ENCODE data around the gene CCDC43.
"Not testable (repeated sequence)": the region's sequence is repeated elsewhere in the genome, so short reads cannot be mapped to it uniquely, and the experiment has no call there.

The CCDC43 gene

DNA sequence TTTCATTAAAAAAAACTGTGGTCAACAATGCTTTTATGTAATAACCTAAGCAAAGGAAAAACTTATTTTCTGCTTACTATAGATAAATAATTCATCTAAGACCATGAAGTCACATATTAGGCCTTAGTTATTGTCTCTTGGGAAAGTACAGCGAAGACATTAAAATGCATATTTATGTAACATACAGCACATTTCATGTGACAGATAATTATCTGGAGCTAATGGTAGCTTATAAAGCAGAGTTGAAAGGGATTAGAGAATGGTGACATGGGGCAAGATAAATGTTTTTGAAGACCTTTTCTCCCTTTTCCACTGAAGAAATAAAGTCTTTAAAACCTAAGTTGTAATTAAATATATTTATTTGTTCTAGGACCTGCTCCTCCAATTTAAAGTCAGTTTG lies 23.6 kb downstream of the CCDC43 start:
- no peak for FAIRE-seq

DNA sequence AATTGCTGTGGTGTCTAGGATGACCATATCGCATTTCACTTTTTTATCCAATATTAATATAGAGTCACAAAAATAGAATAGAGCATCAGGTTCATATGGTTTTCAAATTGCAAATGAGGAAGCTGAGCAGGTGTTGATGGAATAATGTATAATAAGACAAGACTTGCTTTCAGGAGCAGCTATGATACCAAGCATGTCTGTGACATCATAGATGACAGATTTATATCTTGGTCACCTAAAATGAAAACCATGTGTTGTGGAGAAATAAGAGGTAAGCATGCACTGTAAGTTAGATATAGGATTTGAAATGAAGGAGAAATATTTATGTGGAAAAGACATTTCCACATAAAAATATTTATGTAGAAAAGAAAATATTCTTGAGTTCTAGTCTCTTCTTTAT lies 24.7 kb downstream of the CCDC43 start:
- no peak for FAIRE-seq

GRCh38 chr17:44663095-44663494 lies 26.5 kb downstream of the CCDC43 start:
- no peak for FAIRE-seq

GRCh38 chr17:44661835-44662234 lies 27.7 kb downstream of the CCDC43 start:
- FAIRE-seq, result no peak

DNA sequence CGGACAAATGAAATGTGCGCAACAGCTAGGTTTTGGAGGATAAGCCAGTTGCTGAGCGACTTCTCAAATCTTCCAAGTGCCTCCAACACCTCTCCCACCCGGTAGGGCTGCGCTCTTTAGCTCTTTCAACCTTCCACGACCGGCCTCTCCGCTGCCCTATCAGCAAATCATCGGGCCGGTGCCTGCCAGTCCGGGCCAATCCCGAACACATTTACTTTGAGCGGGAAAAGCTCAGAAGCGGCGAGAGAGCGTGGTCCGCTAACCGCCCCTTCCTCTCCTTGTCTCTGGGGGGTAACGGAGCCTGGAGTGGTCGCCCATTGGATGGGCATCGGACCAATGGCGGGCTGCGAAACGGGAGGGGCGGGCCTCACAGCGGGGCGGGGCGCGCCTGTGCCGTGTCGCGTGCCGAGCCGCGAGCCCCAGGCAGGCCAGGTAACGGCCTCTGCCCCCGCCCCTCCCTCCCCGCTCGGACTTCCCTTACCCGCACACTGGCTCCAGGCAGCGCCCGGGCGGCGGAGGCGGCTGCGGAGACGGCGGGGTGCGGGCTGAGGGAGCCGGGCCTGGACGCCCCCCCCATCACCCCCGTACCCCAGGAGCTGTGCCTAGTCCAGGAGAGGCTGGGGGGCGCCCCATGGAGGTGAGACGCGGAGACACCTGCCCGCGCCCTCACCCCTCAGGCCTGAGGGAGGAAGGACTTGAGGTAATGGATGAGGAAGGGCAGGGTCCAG lies 33.4 kb downstream of the CCDC43 start, which contains the start of gene MEIOC:
TSS of gene MEIOC (plus strand) at position 486 of the 728 bp plus-strand sequence. CDS start at position 632, 146 bp downstream.
- no peak for FAIRE-seq

- FAIRE-seq, result no peak
These were observed 35.6 kb downstream of the CCDC43 start for GRCh38 chr17:44653954-44654353.

- no peak for FAIRE-seq
These were observed 36.2 kb downstream of the CCDC43 start for GRCh38 chr17:44653384-44653783.

GRCh38 chr17:44652727-44653126 lies 36.8 kb downstream of the CCDC43 start:
- no peak for FAIRE-seq

- no peak for FAIRE-seq
These were observed 38.3 kb downstream of the CCDC43 start for GRCh38 chr17:44651228-44651627.

GRCh38 chr17:44648963-44649362 lies 40.6 kb downstream of the CCDC43 start:
- FAIRE-seq, result no peak

DNA sequence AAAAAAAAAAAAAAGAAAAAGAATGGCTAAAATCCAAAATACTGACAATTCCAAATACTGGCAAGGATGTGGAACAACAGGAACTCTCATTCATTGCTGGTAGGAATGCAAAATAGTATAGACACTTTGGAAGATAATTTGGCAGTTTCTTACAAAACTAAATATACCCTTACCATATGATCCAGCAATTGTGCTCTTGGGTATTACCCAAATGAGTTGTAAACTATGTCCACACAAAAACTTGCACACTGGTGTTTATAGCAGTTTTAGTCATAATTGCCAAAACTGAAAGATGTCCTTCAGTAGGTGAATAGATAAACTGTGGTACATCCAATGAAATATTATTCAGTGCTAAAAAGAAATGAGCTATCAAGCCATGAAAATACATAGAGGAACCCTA lies 41.8 kb downstream of the CCDC43 start:
- FAIRE-seq, result no peak

DNA sequence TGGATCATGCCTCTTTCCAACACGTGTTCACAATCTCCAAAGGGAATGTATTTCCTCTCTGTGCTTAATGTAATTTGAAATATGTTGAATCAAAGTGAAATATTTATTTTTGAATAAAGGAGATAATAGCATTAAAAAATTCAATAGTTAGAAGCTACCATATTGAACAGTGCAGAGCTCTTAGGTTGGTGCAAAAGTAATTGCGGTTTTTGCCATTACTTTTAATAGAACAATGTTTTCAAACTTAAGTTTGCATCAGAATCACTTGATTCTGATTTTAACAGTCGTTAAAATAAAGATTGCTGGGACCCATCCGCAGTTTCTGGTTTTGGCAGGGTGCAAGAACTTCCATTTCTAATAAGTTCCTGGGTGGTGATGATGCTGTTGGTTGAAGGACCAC lies 43.3 kb downstream of the CCDC43 start:
- FAIRE-seq, result no peak

- FAIRE-seq, result no peak
These were observed 44.2 kb downstream of the CCDC43 start for GRCh38 chr17:44645341-44645740.

DNA sequence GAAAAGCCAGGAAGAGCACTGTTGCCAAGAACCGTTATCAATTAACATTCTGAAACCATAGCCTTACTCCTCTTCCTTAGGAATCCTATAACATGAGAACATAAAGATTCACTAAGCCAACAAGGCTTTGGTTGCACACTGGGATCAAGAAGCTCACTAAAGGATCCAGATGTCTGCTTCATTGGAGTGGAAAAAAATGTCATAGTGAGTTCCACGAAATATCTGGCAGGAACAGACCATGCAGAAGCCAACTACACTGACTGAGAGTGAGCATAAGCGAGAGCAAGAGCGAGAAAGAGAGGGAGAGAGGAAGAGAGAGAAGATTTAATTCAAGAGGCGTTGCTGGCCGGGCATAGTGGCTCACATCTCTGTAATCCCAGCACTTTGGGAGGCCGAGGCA lies 46.7 kb downstream of the CCDC43 start:
- no peak for FAIRE-seq

GRCh38 chr17:44637066-44637465 lies 52.5 kb downstream of the CCDC43 start:
- no peak for FAIRE-seq

DNA sequence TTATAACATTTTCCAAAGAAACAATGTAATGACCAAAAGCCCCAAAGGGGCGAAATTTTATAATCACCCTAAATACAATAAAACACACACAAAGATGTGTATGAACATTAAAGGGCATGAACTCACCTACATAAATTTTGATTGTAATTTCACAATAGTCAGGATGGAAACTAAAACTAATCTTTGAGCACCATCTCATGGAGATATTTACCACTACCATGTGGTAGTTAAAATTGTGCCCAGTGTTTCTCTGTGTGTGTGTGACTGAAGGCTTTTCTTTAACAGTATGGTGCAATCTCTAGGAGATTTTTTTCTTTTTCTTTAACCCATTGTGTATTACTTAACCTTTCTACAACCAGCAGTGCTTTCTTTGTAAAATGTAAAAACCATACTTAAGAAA lies 53.0 kb downstream of the CCDC43 start:
- FAIRE-seq, result peak; percentile 90

GRCh38 chr17:44634401-44634800 lies 55.2 kb downstream of the CCDC43 start:
- FAIRE-seq, result not testable (repeated sequence)

- no peak for FAIRE-seq
These were observed 55.6 kb downstream of the CCDC43 start for GRCh38 chr17:44633998-44634397.

- FAIRE-seq, result no peak
These were observed 58.9 kb downstream of the CCDC43 start for GRCh38 chr17:44630703-44631102.

GRCh38 chr17:44629314-44629713 lies 60.3 kb downstream of the CCDC43 start:
- FAIRE-seq, result no peak

DNA sequence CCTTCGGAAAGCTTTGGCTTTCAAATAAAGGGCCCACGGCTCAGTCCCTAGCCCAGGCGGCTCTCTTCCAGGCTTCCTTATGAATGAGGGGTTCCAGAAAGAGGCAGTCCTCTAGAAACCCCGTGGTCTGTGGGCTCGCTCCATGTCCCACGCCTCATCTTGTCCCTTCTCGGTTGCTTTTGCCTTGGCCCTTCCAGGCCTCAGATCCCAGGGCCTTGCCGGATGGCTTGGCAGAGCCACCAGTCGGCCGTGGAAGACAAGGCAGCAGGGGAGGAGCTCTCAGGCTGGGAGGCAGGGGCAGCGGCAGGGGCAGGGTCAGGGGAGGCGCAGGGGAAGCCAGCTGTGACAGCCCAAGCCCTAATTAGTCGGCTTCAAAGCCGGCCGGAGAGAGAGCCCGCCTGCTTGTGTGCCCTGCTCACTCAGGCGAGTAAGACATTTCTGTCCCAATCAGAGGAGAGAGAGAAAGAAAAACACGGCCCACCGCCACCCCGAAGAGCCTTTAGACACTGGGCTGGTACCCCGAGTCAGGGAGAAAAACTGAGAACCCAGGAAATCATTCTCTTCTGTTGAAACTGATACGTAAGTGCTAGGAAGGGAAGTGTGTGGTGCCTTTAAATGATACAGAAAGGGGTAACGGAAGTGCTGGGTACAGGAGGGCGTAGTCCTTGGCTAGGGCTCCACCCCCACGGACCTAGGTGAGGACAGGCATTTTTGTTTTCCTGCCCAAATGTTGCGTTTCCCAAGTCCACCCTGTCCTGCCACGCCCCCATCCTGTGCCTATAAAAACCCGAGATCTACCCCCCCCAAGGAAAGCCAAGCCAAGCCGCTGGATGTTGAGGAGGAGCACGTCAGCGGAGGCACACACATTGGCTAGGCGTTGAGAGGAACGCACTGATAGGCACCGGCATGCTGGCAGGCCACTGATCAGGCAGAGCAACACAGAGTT lies 61.1 kb downstream of the CCDC43 start:
- no peak for FAIRE-seq

DNA sequence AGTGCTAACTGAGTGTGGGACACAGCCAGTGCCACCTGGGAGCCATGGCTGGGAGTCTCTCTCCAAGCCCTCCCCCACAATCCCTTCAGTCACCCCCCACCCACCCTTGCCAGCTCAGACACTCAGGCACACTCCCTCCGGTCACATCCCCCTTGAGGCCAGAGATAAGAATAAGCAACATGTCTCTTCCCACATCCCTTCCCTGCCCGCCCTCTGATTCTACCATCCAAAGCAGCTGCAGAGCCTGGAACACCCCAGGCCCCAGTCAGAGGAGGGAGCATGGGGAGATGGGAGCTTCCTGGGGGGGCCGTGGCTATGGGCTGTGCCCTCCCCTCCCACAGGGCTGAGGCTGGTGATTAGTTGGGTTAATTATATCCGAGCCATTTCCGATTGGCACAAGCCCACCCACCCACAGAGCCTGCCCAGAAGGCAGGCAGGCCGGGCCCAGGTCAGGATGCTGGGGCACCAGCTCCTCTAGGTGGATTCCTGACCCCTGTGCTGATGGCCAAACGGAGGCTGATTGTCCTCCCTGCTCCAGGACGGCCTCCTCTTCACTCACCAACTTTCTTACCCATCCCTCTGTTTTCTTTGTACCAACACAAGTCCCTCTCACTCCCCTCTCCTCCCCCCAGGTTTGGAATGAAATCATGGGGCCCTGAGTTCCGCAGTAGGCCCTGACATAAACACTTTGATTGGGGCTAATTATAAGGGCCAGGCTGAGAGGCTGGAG lies 61.9 kb downstream of the CCDC43 start:
- no peak for FAIRE-seq

All from endometrium (tissue), 2 donors.